Medulla oblongata (tissue), 1 donor: ENCODE data around the gene OR1L6.

Experiments used
- DNase-seq: peaks from one replicate; pipeline ENCODE4 v3.0.0-alpha.2; 2015; ENCODE audit errors: extremely low spot score

OR1L6 gene

GRCh38 chr9:122742003-122742402 lies at the start of gene OR1L6:
Gene OR1L6 (plus strand): TSS chr9:122742303. CDS start chr9:122749848, 7,545 bp downstream.
- no peak for DNase-seq

GRCh38 chr9:122695696-122696095 lies 46.4 kb upstream of the OR1L6 start:
- no peak for DNase-seq

- DNase-seq: no peak
These were observed 24.1 kb upstream of the OR1L6 start for GRCh38 chr9:122718038-122718437.

GRCh38 chr9:122719218-122719617 lies 22.9 kb upstream of the OR1L6 start:
- DNase-seq: no peak

- DNase-seq: no peak
These were observed 18.4 kb upstream of the OR1L6 start, which contains the start of gene OR1L4 for GRCh38 chr9:122723690-122724089. Gene OR1L4 (plus strand): TSS chr9:122723990. CDS start chr9:122723990, 0 bp downstream.

GRCh38 chr9:122754825-122755224 lies 12.7 kb downstream of the OR1L6 start:
- no peak for DNase-seq

- DNase-seq: no peak
These were observed 25.7 kb downstream of the OR1L6 start for GRCh38 chr9:122767817-122768216.

GRCh38 chr9:122777052-122777451 lies 34.9 kb downstream of the OR1L6 start:
- no peak for DNase-seq

GRCh38 chr9:122777935-122778627 lies 36.0 kb downstream of the OR1L6 start:
- no peak for DNase-seq

- DNase-seq: no peak
These were observed 37.1 kb downstream of the OR1L6 start for GRCh38 chr9:122779181-122779580.

- DNase-seq: no peak
These were observed 37.9 kb downstream of the OR1L6 start for GRCh38 chr9:122780026-122780425.

GRCh38 chr9:122781671-122782070 lies 39.6 kb downstream of the OR1L6 start:
- no peak for DNase-seq

- no peak for DNase-seq
These were observed 43.2 kb downstream of the OR1L6 start for GRCh38 chr9:122785269-122785668.

- DNase-seq: no peak
These were observed 44.2 kb downstream of the OR1L6 start for GRCh38 chr9:122786338-122786737.

GRCh38 chr9:122788831-122789230 lies 46.7 kb downstream of the OR1L6 start, which contains the start of gene OR5C1:
Gene OR5C1 (plus strand): TSS chr9:122788933. CDS start chr9:122788933, 0 bp downstream.
- DNase-seq: no peak

GRCh38 chr9:122789256-122790046 lies 47.3 kb downstream of the OR1L6 start:
- no peak for DNase-seq

- no peak for DNase-seq
These were observed 50.0 kb downstream of the OR1L6 start for GRCh38 chr9:122791872-122792669.

GRCh38 chr9:122797316-122798063 lies 55.4 kb downstream of the OR1L6 start:
- no peak for DNase-seq
